Measurements from ENCODE around the gene ANGPT4.
"Not testable (repeated sequence)": the region's sequence is repeated elsewhere in the genome, so short reads cannot be mapped to it uniquely, and the experiment has no call there.

Gene ANGPT4

GRCh38 chr20:831251-831650 is 84.9 kb downstream of the ANGPT4 start:
- no peak for DNase-seq (ENCODE audit: low read depth, low spot score)
- H3K27ac ChIP-seq, result no peak overlapping the region

- no peak overlapping the region for H3K27ac ChIP-seq
- DNase-seq (ENCODE audit: low read depth, low spot score), result no peak
Measured at GRCh38 chr20:830011-830521, 86.1 kb downstream of the ANGPT4 start.

GRCh38 chr20:829551-829950 is 86.6 kb downstream of the ANGPT4 start:
- no peak for DNase-seq (ENCODE audit: low read depth, low spot score)
- no peak overlapping the region for H3K27ac ChIP-seq

- DNase-seq (ENCODE audit: low read depth, low spot score), result no peak
- no peak overlapping the region for H3K27ac ChIP-seq
Measured at GRCh38 chr20:828987-829386, 87.1 kb downstream of the ANGPT4 start.

GRCh38 chr20:827981-828380 is 88.2 kb downstream of the ANGPT4 start:
- not testable (repeated sequence) for H3K27ac ChIP-seq; DNase-seq (ENCODE audit: low read depth, low spot score)

GRCh38 chr20:826695-827323 is 89.3 kb downstream of the ANGPT4 start:
- H3K27ac ChIP-seq, result no peak overlapping the region
- no peak for DNase-seq (ENCODE audit: low read depth, low spot score)

GRCh38 chr20:825710-826421 is 90.3 kb downstream of the ANGPT4 start:
- no peak for DNase-seq (ENCODE audit: low read depth, low spot score)
- H3K27ac ChIP-seq, result no peak overlapping the region

- DNase-seq (ENCODE audit: low read depth, low spot score), result no peak
- H3K27ac ChIP-seq, result no peak overlapping the region
Measured at GRCh38 chr20:824916-825315, 91.2 kb downstream of the ANGPT4 start.

- DNase-seq (ENCODE audit: low read depth, low spot score), result no peak
- no peak overlapping the region for H3K27ac ChIP-seq
Measured at GRCh38 chr20:824490-824889, 91.6 kb downstream of the ANGPT4 start.

- H3K27ac ChIP-seq, result no peak overlapping the region
- no peak for DNase-seq (ENCODE audit: low read depth, low spot score)
Measured at GRCh38 chr20:823574-823902, 92.6 kb downstream of the ANGPT4 start.

GRCh38 chr20:822651-823573 is 93.2 kb downstream of the ANGPT4 start:
- H3K27ac ChIP-seq, result no peak overlapping the region
- no peak for DNase-seq (ENCODE audit: low read depth, low spot score)

- H3K27ac ChIP-seq, result no peak overlapping the region
- DNase-seq (ENCODE audit: low read depth, low spot score), result no peak
Measured at GRCh38 chr20:821731-822065, 94.4 kb downstream of the ANGPT4 start.

- no peak for DNase-seq (ENCODE audit: low read depth, low spot score)
- H3K27ac ChIP-seq, result no peak overlapping the region
Measured at GRCh38 chr20:821046-821730, 94.9 kb downstream of the ANGPT4 start.

GRCh38 chr20:820323-820953 is 95.7 kb downstream of the ANGPT4 start:
- no peak for DNase-seq (ENCODE audit: low read depth, low spot score)
- H3K27ac ChIP-seq, result no peak overlapping the region
